Subcutaneous adipose tissue (tissue), 4 donors: ENCODE results near the gene APOC3. TPM values are rescaled to one million over a fixed set of nuclear protein-coding genes. Genes with fewer than 3 reads are reported as not detected.

Source experiments
- CTCF ChIP-seq: fragments of 450-650 bp; IDR thresholded peaks from one replicate; pipeline ENCODE4 v1.5.1; 2016; ENCODE audit warnings: low read depth, mild to moderate bottlenecking, control low read depth, antibody characterized with exemption, moderate library complexity
- total RNA-seq, 4 donors: library from RNA; depleted of rRNA; stranded (reverse); fragments of >200 nt; gene quantifications; one replicate each; pipeline ENCODE4 v1.1.0, GENCODE V29; 2016

Gene APOC3
- total RNA-seq, 4 donors from 2014 or later, result not detected

GRCh38 chr11:116856423-116856822 lies 26.7 kb downstream of the APOC3 start:
- TF ChIP-seq CTCF, result no peak

- no peak for TF ChIP-seq CTCF
Measured at GRCh38 chr11:116857316-116857715, 27.6 kb downstream of the APOC3 start.

GRCh38 chr11:116857936-116858335 lies 28.2 kb downstream of the APOC3 start:
- no peak for TF ChIP-seq CTCF

GRCh38 chr11:116859175-116859574 lies 29.5 kb downstream of the APOC3 start:
- no peak for TF ChIP-seq CTCF

GRCh38 chr11:116860303-116860702 lies 30.6 kb downstream of the APOC3 start:
- TF ChIP-seq CTCF, result no peak

GRCh38 chr11:116861539-116861938 lies 31.8 kb downstream of the APOC3 start:
- TF ChIP-seq CTCF, result no peak

- TF ChIP-seq CTCF, result no peak
Measured at GRCh38 chr11:116862185-116862584, 32.5 kb downstream of the APOC3 start.
